PC-3 (cell line): ENCODE data around the gene ZFHX2.

Experiments used
- CTCF ChIP-seq: fragments of 300-600 bp; sonication (generic); conservative IDR thresholded peaks from 2 replicates; pipeline ENCODE4 v1.5.1; 2017; ENCODE audit warnings: antibody characterized with exemption, low read depth, mild to moderate bottlenecking, low read length
- EZH2 ChIP-seq: fragments of 300-600 bp; sonication (generic); IDR thresholded peaks from one replicate; pipeline ENCODE4 v1.6.1; 2017; ENCODE audit warnings: antibody characterized with exemption, mild to moderate bottlenecking, low read length; ENCODE audit not compliant: unreplicated experiment

GRCh38 chr14:23481979-23482822 lies 69.4 kb downstream of the ZFHX2 start:
- no peak for TF ChIP-seq EZH2
- peak; percentile 30; the same call in 1 of the 2 replicates for TF ChIP-seq CTCF
